ENCODE measurements around the gene RNF114. TPM values are rescaled to one million over a fixed set of nuclear protein-coding genes. Genes with fewer than 3 reads are reported as not detected.

The RNF114 gene
- total and polyA plus RNA-seq, 2 donors (not counting 3 experiments of a cell fraction or from before 2014, with no cell fraction given) = 45.8 to 81.7 TPM

- Histone ChIP-seq H3K9me3 (replicated peaks; ENCODE audit: control insufficient read depth, insufficient read depth, low read length) (no peaks in the 10 kb centered on the region), H3K9me1 (replicated peaks; ENCODE audit: control insufficient read depth, extremely low read depth, insufficient read depth, low read length) (no peaks in the 10 kb centered on the region), H3K79me2 (ENCODE audit: control insufficient read depth, insufficient read depth, low read length) (peaks cover 35% of the 10 kb centered on the region), H3K36me3 (ENCODE audit: control insufficient read depth in 2 of 2, extremely low read depth in 1 of 2, insufficient read depth in 2 of 2, low read length in 2 of 2) (peaks cover 0 to 2% of the 10 kb centered on the region in 2 experiments), H3K27me3 (ENCODE audit: control insufficient read depth in 2 of 2, insufficient read depth in 2 of 2, low read length in 2 of 2) (no peaks in the 10 kb centered on the region), H4K20me1 (replicated peaks; ENCODE audit: control insufficient read depth, extremely low read depth, insufficient read depth, low read length) (no peaks in the 10 kb centered on the region), H3K27ac (ENCODE audit: insufficient read depth, low read depth, low read length) (no peak overlapping the region), H2AFZ (ENCODE audit: low read depth, low read length) (no peak overlapping the region), H3K4me1 (ENCODE audit: control insufficient read depth, extremely low read depth, insufficient read depth, low read length) (peaks cover 17% of the 10 kb centered on the region), H3K4me3 (replicated peaks in 1 of 3; ENCODE audit: insufficient read depth in 1 of 3, low read depth in 1 of 3, low read length in 3 of 3) (no peak overlapping the region), H3K4me2 (ENCODE audit: insufficient read depth, low read length) (no peak overlapping the region), H3K9ac (replicated peaks; ENCODE audit: extremely low read depth, insufficient read depth, low read length) (no peak overlapping the region)
- intact Hi-C loops (cut with micrococcal nuclease) = loop anchor here (2.0 kb wide), 2 partner anchors 15 to 23 kb away; partner anchors contain the start of gene RNF114
- no TSS peak for BruUV-seq (replicated peaks)
- dilution Hi-C loops (cut with MboI; ENCODE audit: extremely low pct_ligation_motif_present, low sequenced_read_pairs) = no loop called here
- FAIRE-seq (no peak), DNase-seq (ENCODE audit: low read depth, low spot score) (no peak)
- POLR2A ChIA-PET = no interaction called here
- CTCF ChIA-PET = interaction anchor here (1.2 to 2.5 kb wide), 6 partner anchors 11 to 379 kb away, joined by 3 to 14 read pairs (median 5); no protein-coding TSS in a partner anchor
- no peak for TF ChIP-seq GATA2 (IDR thresholded peaks at IDR 0.05; ENCODE audit: insufficient read depth, insufficient read length, low read depth, low read length)
- TF ChIP-seq MAX (IDR thresholded peaks at IDR 0.05; ENCODE audit: insufficient read depth, insufficient read length) = no peak
- TF ChIP-seq EZH2 (IDR thresholded peaks at IDR 0.05; ENCODE audit: borderline replicate concordance, low read depth, low read length, severe bottlenecking) = no peak
- no peak for TF ChIP-seq MYC (IDR thresholded peaks at IDR 0.05; ENCODE audit: low read depth, low read length)
- TF ChIP-seq, protein P1, sequence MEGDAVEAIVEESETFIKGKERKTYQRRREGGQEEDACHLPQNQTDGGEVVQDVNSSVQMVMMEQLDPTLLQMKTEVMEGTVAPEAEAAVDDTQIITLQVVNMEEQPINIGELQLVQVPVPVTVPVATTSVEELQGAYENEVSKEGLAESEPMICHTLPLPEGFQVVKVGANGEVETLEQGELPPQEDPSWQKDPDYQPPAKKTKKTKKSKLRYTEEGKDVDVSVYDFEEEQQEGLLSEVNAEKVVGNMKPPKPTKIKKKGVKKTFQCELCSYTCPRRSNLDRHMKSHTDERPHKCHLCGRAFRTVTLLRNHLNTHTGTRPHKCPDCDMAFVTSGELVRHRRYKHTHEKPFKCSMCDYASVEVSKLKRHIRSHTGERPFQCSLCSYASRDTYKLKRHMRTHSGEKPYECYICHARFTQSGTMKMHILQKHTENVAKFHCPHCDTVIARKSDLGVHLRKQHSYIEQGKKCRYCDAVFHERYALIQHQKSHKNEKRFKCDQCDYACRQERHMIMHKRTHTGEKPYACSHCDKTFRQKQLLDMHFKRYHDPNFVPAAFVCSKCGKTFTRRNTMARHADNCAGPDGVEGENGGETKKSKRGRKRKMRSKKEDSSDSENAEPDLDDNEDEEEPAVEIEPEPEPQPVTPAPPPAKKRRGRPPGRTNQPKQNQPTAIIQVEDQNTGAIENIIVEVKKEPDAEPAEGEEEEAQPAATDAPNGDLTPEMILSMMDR (IDR thresholded peaks at IDR 0.05; ENCODE audit: extremely low read depth in 1 of 2, insufficient read depth in 1 of 2, low read depth in 1 of 2, low read length in 2 of 2) = no peak
- no peak for TF ChIP-seq FOS (IDR thresholded peaks at IDR 0.05; ENCODE audit: borderline replicate concordance, insufficient read depth, low read length)
- no peak for TF ChIP-seq POLR2AphosphoS5 (IDR thresholded peaks at IDR 0.05; ENCODE audit: insufficient read depth, low read depth, low read length)
- TF ChIP-seq POLR2A (IDR thresholded peaks at IDR 0.05; ENCODE audit: low read depth, low read length) = no peak
- TF ChIP-seq JUN (IDR thresholded peaks at IDR 0.05; ENCODE audit: borderline replicate concordance, insufficient read depth, insufficient read length, low read depth) = no peak
Observed at GRCh38 chr20:49913399-49914047, 22.7 kb upstream of the RNF114 start.

Measured in endothelial cell of umbilical vein (primary cell).